GM12891 (cell line): Measurements from ENCODE around the gene THBS1.

Source experiments
- DNase-seq: peaks from one replicate; pipeline ENCODE4 v3.0.0; 2011; ENCODE audit warnings: low spot score; ENCODE audit not compliant: insufficient read length
- FAIRE-seq: peaks from 2 replicates; lab custom pipeline; 2011; peaks lifted over from hg19 to GRCh38; lab: Jason Lieb, UNC
- PAX5 ChIP-seq: IDR thresholded peaks from 2 replicates; pipeline ENCODE4 v1.6.1; 2011; ENCODE audit warnings: low read length, moderate library complexity, mild to moderate bottlenecking; ENCODE audit not compliant: insufficient read depth, severe bottlenecking
- POLR2A ChIP-seq: IDR thresholded peaks from 2 replicates; pipeline ENCODE4 v1.6.1; 2011; ENCODE audit warnings: low read depth, low read length, control low read depth
- POLR2AphosphoS5 ChIP-seq: IDR thresholded peaks from 2 replicates; pipeline ENCODE4 v1.6.1; 2011; ENCODE audit warnings: low read depth, low read length, control low read depth
- POU2F2 ChIP-seq: IDR thresholded peaks from 2 replicates; pipeline ENCODE4 v1.6.1; 2011; ENCODE audit warnings: low read depth, mild to moderate bottlenecking, control low read depth, low read length, moderate library complexity
- SPI1 ChIP-seq: IDR thresholded peaks from 2 replicates; pipeline ENCODE4 v1.6.1; 2011; ENCODE audit warnings: low read depth, low read length, control low read depth
- TAF1 ChIP-seq: IDR thresholded peaks from 2 replicates; pipeline ENCODE4 v1.6.1; 2011; ENCODE audit warnings: low read depth, low read length, control low read depth

The THBS1 gene

DNA sequence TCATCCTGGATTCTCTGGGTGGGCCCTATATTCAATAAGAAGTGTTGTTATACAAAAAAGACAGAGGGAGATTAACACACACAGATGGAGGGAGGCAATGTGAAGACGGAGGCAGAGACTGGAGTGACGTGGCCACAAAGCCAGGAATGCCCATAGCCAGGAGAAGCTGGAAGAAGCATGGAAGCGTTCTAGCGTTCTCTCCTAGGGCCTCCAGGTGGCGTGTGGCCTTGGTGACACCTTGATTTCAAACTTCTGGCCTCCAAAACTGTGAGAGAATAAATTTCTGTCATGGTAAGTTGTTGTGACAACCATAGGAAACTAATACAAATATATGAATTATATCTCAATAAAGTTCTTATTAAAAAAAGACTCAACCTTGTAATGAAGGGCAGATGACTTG is 21.3 kb downstream of the THBS1 start:
- FAIRE-seq (no peak), DNase-seq (no peak)
- TF ChIP-seq POU2F2: no peak
- no peak for TF ChIP-seq TAF1
- no peak for TF ChIP-seq PAX5
- TF ChIP-seq POLR2A: no peak

GRCh38 chr15:39605146-39605545 is 24.3 kb downstream of the THBS1 start:
- TF ChIP-seq POU2F2: no peak
- no peak for TF ChIP-seq POLR2A
- TF ChIP-seq POLR2AphosphoS5: no peak
- TF ChIP-seq SPI1: no peak
- TF ChIP-seq PAX5: no peak
- no peak for TF ChIP-seq TAF1

DNA sequence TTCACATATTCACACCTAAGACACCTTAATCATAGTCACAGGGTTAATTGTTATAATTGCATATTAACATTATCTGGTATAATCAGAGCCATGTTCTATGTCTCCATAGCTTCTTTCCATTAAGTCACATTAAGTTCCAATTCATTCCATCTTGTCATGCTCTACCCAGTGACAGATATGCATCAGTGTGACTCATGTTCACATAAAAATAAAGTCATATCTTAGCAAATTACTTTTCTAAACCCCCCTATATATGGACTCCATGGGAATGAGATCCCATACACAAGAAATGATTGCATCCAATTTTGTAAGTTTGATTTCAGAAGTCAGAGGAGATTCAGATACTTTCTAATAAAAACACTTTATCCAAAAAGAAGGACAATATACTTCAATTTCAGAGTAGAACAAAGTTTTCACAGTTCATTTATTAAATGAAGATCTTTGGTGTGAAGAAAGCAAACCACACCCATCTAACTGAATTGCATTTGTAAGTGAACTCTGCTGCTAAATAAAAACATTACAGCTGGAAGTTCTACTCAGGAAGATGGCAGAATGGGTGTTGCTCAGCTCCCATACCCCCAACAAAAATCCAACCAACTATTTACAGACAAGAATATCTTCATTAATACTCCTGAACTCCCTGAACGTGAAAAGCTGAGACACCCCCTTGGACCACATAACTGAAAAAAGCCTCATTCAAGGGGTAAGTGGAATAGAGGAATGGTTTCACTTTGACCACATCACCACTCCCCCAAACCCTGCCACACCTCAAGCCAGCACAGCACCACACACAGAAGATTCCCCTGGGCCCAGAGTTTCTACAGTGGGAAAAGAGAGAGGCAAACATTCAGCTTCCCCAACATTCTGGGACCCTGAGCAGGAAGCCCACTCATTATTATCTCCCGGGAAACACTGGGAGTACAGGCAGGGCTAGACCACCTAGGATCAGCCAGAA is 27.6 kb downstream of the THBS1 start:
- DNase-seq (no peak), FAIRE-seq (no peak)
- TF ChIP-seq SPI1 (no peak), POLR2A (no peak), PAX5 (no peak), POU2F2 (no peak), POLR2AphosphoS5 (no peak), TAF1 (no peak)

More at GRCh38 chr15:39605146-39605545, 24.3 kb downstream of the THBS1 start:
- FAIRE-seq: no peak
- no peak for DNase-seq

DNA sequence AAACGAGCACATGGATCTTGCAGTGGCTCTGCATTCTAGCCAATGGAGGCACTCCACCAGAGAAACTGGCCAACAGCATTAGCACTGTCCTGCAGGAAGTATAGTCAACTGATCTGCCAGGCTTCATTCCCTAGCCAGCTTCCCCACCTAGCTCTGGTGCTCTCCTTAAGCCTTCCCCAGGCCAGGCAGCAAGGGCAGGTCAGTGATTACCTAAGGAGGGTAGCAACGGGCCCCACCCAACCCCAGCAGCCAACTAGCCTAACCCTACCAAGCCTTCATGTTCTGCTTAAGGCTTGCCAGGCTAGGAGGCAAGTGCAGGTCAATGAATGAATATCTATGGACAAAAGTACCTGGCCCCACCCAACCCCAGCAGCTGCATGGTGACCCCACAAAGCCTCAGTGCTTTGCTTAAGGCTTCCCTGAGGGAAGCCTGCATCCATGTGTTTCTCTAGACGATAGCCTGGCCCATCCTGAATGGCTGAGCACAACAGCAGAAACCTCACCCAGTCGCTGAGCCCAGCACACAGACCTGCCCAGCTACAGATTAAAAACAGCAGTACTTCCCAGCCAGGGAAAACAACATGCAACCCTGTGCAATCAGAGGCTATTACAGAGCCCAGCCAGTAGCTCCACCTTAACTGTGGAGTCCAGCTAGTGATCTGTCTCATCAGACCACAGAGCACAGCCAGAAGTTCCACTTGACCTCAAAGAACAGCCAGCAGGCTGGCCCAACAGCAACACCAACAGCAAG is 28.5 kb downstream of the THBS1 start:
- TF ChIP-seq POLR2AphosphoS5 (no peak), TAF1 (no peak), POU2F2 (no peak), PAX5 (no peak), SPI1 (no peak), POLR2A (no peak)
- no peak for DNase-seq
- no peak for FAIRE-seq

DNA sequence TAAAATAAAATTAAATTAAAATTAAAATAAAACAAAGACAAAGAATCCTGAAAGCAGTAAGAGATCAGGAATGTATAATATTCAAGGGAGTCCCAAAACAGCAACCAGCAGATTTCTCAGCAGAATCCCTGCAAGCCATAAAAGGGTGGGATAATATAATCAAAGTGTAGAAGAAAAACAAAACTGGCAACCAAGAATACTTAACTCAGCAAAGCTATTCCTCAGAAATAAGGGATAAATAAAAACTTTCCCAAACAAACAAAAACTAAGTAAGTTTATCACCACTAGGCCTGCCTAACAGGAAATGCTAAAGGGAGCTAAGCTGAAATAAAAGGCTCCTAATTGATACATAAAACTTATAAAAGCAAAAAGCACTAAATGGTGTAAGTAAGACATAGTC is 29.8 kb downstream of the THBS1 start:
- DNase-seq: no peak
- no peak for FAIRE-seq
- TF ChIP-seq POLR2AphosphoS5 (no peak), SPI1 (no peak), POU2F2 (no peak), TAF1 (no peak), PAX5 (no peak), POLR2A (no peak)

DNA sequence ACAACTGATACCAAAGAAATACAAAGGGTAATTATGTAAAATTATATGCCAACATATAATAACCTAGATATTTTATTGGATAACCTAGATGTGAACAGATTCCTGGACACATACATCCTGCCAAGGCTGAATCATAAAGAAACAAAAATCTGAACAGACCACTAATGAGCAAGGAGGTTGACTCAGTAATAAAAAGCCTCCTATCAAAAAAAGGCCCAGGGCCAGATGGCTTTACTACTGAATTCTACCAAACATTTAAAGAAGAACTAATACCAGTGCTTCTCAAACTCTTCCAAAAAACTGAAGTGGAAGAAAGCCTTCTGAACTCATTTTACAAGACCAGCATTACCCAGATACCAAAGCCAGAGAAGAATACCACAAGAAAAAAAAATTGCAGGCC is 32.4 kb downstream of the THBS1 start:
- FAIRE-seq: no peak
- TF ChIP-seq POLR2A (no peak), SPI1 (no peak), PAX5 (no peak), TAF1 (no peak), POLR2AphosphoS5 (no peak), POU2F2 (no peak)
- no peak for DNase-seq

GRCh38 chr15:39613861-39614260 is 33.0 kb downstream of the THBS1 start:
- no peak for DNase-seq
- TF ChIP-seq POU2F2: no peak
- no peak for TF ChIP-seq PAX5
- no peak for TF ChIP-seq POLR2AphosphoS5
- no peak for TF ChIP-seq SPI1
- TF ChIP-seq TAF1: no peak
- TF ChIP-seq POLR2A: no peak
- FAIRE-seq: no peak

DNA sequence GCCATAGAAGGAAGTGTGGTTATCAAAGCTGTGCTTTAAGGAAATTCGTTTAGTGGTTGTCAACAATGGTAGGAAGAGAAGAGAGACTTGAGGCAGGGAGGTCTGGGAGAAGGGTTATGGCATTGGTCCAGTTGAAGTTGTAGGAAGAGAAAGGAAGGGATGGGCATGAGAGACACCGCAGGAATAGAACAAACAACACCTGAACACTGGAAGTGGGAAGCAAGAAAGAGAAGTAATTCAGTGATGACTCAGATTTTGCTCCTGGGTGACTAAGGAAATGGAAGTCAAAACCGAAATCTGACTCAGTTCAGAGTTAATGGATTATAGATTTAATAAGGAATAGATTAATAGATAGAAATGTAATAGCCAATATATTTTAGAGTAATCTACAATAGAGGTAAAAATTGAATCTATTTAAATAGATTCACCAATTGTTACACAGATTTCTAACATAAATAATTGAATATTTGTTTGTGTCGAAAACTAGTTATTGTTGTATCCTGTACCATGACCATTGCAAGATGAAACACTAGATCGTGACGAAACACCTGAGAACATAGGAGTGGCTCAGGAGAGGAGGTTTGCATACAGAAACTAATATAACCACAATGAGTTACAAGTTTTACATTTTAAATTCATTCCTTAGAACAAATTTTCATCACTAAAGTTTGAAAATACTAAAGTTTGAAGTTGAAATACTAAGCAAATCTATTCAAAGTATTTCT is 36.0 kb downstream of the THBS1 start:
- DNase-seq (no peak), FAIRE-seq (no peak)
- TF ChIP-seq SPI1 (no peak), TAF1 (no peak), POLR2A (no peak), POLR2AphosphoS5 (no peak), PAX5 (no peak), POU2F2 (no peak)

DNA sequence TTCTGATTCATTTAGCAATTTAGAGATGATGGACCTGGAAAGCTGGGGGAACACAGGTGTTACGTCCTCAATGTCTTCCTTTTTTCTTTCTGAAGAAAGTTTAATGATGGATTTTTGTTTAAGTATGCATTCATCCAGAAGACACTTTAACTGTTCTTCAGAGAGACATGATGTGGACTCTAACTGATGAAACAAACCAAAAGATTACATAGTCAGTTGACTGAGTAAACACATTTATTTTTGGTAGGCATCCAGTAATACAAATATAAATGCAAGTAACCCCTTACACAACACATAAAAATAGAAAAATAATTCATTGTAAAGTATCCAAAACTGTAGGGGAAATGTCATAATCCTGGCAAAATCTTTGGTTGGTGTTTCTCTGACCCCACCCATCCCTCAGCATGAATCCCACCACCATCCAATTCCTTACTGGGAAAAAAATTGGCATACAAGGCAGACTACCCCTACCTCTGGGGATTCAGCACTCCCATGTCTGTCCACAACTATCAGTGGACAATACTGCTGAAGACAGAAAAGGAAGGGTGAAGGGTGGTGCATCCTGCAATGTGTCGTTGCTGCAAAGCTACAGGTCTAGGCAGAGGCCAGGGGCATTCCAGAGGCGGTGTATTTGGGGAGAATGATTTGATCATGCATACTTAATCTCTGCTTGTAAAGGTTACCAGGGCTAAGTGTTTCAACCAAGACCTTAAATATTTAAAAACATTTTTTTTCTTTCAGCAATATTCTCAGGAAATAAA is 37.4 kb downstream of the THBS1 start:
- TF ChIP-seq POU2F2: no peak
- TF ChIP-seq POLR2A: no peak
- no peak for TF ChIP-seq SPI1
- no peak for TF ChIP-seq POLR2AphosphoS5
- no peak for TF ChIP-seq TAF1
- no peak for TF ChIP-seq PAX5

More for the DNA sequence above, 37.4 kb downstream of the THBS1 start:
- no peak for FAIRE-seq
- DNase-seq: no peak
